Superior temporal gyrus (tissue), 1 donor: ENCODE results near the gene PIMREG.
"Not testable (repeated sequence)": the region's sequence is repeated elsewhere in the genome, so short reads cannot be mapped to it uniquely, and the experiment has no call there.

ENCODE experiments used
- DNase-seq: peaks from one replicate; pipeline ENCODE4 v3.0.0-alpha.2; 2016; ENCODE audit errors: extremely low spot score

PIMREG gene

GRCh38 chr17:6478486-6478885 is 34.2 kb downstream of the PIMREG start:
- DNase-seq: no peak

- no peak for DNase-seq
Measured at GRCh38 chr17:6479622-6480302, 35.5 kb downstream of the PIMREG start.

GRCh38 chr17:6480303-6480675 is 36.0 kb downstream of the PIMREG start:
- no peak for DNase-seq

GRCh38 chr17:6482105-6482455 is 37.8 kb downstream of the PIMREG start:
- DNase-seq: no peak

- not testable (repeated sequence) for DNase-seq
Measured at GRCh38 chr17:6482796-6483195, 38.5 kb downstream of the PIMREG start.

GRCh38 chr17:6483507-6483906 is 39.3 kb downstream of the PIMREG start:
- no peak for DNase-seq

- no peak for DNase-seq
Measured at GRCh38 chr17:6485646-6486412, 41.6 kb downstream of the PIMREG start.

GRCh38 chr17:6487251-6488007 is 43.2 kb downstream of the PIMREG start:
- no peak for DNase-seq

GRCh38 chr17:6488008-6488539 is 43.8 kb downstream of the PIMREG start:
- no peak for DNase-seq

GRCh38 chr17:6489016-6489550 is 44.8 kb downstream of the PIMREG start:
- DNase-seq: no peak

- DNase-seq: no peak
Measured at GRCh38 chr17:6491071-6491700, 46.9 kb downstream of the PIMREG start.

GRCh38 chr17:6492892-6493674 is 48.8 kb downstream of the PIMREG start:
- DNase-seq: no peak

GRCh38 chr17:6494239-6494941 is 50.1 kb downstream of the PIMREG start:
- no peak for DNase-seq

- no peak for DNase-seq
Measured at GRCh38 chr17:6495450-6496115, 51.3 kb downstream of the PIMREG start.

- DNase-seq: no peak
Measured at GRCh38 chr17:6496116-6496481, 51.8 kb downstream of the PIMREG start.

GRCh38 chr17:6496640-6497441 is 52.6 kb downstream of the PIMREG start:
- no peak for DNase-seq

GRCh38 chr17:6497496-6498221 is 53.4 kb downstream of the PIMREG start:
- DNase-seq: no peak

- DNase-seq: no peak
Measured at GRCh38 chr17:6498356-6498755, 54.1 kb downstream of the PIMREG start.
